ENCODE data around the gene LPP.

Gene LPP

GRCh38 chr3:188199386-188199785, 45.4 kb downstream of the LPP start:
- no peak for DNase-seq

GRCh38 chr3:188200481-188200880, 46.5 kb downstream of the LPP start:
- no peak for DNase-seq

DNA sequence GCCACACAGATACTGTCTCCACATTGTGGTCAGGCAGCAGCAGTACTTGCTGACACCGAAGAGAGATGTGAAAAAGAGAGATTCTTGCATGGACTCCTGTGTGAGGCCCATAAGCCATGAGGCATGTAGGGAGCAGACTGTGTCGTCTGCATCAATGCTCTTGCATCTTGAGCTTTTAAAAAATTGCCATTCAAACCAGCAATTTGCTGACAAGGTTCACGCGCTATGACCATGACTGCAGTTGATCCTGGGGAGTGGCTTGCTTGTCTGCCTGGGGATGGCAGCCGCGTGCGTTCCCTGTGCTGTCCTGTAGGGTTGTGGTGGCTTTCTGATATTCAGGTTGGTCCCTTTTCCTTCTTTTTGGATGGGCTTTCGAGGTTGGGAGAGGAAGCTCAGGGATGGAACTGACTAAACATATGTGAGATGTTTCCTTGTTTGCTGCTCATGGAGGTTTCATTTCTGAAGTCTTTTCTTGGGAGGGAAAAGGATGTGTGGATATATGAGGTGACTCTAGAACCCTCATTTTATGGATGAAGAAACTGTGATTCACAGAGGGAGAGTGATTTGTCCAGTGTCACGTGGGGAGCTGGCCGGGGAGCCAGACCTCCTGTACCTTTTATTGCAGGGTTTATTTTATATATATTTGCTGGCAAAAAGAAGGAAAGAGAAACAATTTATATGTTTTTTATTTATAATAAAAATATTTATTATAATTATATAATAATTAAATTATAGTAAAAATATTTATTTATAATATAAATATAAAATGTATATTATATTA, 48.6 kb downstream of the LPP start:
- DNase-seq: no peak

DNA sequence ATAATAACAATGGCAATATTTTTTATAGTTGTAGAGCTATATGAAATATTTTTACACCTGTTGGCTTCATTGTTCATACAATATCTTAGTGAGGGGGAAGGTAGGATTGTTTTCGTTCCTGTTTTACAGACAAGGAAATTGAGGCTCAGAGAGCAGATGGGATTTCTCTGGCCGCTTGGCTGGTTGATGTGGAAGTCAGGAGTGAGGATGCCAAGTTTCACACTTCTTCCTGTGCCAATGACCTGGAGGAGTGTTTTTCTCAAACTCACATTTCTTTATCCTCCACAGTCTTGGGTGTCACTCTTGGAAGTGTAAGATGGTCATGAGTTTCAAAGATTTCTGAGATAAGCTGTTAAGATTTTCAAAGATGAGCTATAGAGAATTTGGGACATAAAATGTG, 50.6 kb downstream of the LPP start:
- no peak for DNase-seq

DNA sequence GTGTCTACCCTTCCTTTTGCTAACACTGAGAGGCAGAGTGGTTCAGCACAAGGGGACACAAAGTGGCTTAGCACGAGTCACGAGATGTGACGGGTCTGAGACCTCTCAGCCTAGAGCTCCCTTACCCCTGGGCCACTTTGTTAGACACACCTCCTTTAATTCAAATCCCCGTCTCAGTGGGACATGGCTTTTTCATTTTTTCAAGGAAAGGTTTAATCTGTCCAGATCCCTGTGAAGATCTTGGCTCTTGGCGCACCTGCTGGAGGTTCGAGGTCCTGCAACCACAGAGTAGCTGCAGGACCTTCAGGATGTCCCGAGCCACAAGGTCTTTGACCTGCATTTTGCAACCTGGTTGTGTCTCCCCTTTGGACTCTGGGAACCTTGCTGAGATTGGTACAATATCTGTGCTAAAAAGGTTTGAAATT, 52.0 kb downstream of the LPP start:
- DNase-seq: no peak

DNA sequence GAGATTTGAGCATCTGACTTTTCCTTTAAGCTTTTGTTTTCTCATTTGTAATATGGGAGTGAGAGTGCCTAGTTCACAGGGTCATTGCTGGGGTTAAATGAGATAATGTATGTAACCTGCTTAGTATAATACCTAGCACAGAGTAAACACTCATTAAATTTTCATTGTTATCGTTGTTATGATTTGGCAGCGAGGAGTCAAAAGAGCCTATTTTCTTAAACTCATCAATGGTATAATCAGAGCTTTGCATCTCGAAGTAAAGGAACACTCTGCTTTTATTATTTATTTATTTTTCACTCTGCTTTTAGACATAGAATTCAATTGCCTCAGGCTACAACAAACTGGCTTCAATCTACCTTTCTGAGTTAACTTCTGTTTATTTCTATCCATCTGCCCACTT, 52.8 kb downstream of the LPP start:
- DNase-seq: no peak

DNA sequence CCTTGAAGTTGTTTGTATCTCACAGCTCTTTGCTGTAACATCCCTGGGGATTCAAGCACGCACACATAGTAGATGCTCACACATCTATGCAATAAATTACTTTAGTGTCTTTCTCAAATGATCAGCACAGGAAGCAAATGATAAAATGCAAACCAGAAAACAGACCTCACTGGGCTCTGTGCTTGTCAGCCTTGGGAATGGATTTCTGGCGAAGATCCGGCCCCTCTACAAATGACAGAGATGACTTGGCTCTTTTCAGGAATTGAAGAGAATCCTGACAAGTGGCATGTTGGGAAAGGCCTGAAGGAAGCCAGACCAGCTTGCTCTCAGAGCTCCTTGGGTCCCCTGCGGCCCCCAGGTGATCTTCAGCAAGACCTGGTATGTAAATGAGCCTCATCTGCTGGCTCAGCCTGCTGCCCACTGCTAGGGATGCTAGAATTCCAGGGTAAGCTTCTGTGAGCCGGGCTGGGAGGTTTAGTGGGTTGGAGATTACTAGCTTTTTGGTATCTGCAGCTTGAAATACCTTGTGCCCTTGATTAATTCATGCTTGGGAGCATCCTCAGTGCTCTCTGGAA, 54.1 kb downstream of the LPP start:
- DNase-seq: no peak

DNA sequence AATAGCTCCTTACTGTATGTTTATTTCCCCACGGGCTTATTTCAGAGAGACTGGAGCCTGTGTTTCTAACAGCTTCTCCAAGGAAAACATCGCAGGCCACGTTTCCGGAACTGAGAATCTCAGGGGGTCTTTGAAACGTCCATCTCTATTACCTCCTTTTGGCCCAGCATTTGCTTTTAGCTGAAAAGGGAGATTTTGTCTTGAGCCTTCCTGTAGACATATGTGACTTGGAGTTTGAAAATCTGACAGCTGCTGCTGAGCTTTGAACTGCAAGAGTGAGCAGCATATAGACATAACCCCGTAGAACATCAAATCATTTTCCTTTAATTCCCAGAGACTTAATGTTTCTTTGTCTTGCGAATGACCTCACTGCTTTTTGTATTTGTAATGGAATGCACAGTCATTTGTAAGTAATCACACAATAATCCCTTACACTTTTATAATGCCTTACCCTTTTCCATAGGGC, 54.6 kb downstream of the LPP start:
- no peak for DNase-seq

DNA sequence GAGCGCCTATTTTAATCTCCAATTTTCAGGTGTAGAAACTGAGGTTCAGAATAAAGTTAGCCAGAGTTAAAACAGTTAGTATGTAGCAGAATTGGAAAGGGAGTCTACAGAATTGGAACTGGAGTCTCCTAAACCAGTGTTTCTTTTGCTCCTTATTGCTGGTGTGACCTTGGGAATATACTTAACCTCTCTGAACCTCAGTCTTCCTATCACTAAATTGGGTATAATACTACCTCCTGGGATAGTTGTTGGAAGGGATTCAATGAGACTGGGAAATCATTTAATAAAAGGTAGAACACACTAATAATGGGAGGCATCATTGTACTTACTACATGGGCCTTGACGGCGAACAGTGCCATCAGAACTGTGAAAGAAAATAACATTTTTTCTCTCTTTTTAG, 55.1 kb downstream of the LPP start:
- no peak for DNase-seq

DNA sequence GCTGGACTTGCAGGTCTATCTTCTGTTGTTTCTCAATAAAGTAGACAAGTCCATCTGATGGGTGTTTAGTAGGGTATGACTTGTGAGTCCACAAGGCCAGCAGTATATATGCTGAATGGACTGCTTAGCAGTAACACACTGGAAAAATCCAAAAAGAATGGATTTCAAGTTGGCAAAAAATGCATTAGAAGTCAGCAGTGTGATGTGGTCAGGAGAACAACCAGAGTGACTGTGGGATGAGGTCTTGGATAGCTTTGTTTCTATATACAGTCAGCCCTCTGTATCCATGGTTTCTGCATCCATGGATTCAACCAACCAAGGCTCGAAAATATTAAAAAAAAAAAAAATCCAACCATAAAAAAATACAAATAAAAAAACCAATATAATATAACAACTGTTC, 55.8 kb downstream of the LPP start:
- no peak for DNase-seq

DNA sequence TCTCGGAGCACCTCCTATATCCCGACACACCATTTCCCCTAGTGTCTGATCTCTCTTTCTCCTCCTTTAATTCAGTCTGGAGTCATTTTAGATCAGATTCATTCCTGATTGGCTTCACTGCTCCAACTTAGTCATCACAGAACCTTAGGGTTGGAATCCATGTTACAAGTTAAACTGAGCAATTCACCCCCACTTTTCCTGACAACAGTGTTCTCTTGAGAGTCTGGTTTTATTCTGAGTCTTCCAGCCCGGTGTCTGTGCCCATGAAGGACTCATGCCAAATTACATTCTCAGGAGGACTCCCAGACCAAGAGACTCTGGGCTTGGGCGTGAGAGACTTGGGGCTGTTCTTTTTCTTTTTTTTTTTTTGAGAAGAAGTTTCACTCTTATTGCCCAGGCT, 57.5 kb downstream of the LPP start:
- no peak for DNase-seq

GRCh38 chr3:188212308-188212969, 58.5 kb downstream of the LPP start:
- no peak for DNase-seq

- peak in 1 of 2 donors; percentile 14 for DNase-seq
These were observed 60.5 kb downstream of the LPP start for GRCh38 chr3:188214442-188214841.

GRCh38 chr3:188215129-188215528, 61.2 kb downstream of the LPP start:
- no peak for DNase-seq

DNA sequence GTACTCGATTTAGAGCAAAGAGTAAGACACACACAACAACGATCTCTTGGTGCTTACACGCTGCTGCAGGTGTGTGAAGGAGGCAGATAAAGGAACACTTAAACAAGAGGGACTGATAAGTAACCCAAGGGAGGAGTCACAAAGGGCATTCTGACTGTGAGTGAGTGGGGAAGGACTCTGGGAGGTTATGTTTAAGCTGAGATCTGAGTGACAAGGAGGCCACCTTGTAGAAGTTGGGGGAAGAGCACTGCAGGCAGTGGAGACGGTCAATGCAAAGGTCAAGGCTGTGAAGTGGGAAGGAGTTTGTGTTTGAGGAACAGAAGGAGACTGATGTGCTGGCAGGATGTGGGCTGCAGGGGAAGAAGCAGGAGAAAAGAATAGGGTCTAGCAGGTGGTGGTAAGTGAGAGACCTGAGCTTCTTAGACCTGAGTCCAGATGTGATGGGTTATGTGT, 63.1 kb downstream of the LPP start:
- DNase-seq: no peak

- DNase-seq: no peak
These were observed 63.8 kb downstream of the LPP start for GRCh38 chr3:188217726-188218125.

DNA sequence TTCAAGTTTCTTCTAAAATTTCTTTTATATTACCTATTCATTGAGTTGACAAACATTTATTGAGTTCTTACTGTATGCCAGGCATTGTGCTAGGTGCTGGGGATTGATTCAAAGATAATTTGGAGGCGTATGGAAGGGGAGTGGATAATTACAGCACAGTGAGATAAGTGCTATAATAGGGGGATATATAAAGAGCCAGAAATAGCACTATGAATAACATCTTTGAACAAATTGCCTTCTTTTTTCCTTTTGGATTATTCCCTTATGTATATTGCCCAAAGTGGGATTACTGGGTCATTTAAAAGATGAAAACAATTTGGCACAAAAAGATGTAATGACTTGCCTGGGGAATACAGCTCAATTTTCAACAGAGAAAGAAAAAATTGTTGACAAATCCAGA, 64.6 kb downstream of the LPP start:
- no peak for DNase-seq

- DNase-seq: no peak
These were observed 65.2 kb downstream of the LPP start for GRCh38 chr3:188219147-188219546.

DNA sequence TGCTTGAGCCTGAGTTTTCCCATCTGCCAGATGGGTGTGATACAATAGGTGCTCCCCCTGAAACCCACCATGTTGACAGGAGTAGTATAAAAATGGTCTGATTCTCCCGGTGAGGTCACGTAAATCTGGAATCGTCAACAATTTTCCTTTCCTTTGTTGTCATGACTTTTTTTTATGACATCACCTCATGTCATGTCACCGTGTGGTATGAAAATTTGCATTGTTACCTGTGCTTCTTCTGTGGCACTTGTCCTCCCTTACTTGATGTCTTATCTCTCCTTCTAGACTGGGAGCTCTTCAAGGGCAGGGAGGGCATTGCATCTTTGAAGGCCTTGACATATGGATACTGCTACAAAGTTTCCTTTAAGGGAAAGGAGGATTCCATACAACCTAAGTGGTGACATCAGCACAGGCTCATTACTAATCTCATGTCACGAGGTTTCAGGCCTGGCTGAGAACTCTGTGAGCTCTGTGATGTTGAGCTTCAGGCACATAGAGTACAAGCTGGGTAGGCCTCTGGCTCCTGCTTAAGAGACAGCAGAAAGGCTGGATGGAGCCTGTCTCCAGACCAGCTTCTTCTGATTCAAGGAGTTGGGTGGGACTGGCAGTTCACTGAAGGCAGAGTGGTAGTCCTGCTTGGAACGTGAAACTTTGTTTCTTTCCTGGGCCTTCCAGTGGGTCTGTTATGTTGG, 66.3 kb downstream of the LPP start:
- no peak for DNase-seq

DNA sequence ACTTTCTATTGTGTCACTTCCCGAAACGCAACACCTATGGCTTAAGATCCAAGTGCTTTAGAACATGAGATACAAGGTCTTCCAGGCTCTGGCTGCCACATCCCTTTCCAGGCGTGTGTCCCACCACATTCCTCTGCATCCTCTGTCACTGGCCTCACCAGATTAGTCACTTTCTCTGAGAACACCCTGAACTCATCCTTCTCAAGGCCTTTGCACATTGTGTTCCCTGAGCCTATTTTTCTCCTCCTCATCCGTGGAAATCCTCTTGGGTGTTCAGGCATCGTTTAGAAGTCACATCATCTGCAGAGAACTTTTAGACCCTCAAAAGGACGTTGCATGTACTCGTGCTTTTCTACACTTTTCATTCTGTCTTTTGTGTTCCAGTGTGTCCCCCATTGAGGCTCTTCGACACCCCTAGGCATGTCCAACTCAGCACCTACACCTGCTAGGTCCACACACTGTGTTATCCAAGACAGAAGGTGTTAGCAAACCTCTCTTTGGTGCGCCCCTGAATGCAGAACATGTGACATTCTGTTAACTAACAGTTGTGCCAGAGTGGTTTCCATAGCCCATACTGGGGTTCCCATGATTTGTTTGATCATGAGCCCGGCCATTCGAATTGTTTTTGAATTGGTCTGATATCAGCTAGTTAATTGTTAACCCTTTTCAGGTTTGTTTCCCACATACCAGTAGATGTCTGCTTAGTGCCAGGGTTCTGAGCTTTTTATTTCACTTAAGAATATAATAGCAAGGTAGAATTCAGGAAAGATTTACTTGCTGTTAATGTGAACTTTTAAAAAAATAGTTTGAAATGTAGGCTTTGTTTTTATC, 67.2 kb downstream of the LPP start:
- DNase-seq: no peak

- DNase-seq: no peak
These were observed 70.0 kb downstream of the LPP start for GRCh38 chr3:188223936-188224335.

DNA sequence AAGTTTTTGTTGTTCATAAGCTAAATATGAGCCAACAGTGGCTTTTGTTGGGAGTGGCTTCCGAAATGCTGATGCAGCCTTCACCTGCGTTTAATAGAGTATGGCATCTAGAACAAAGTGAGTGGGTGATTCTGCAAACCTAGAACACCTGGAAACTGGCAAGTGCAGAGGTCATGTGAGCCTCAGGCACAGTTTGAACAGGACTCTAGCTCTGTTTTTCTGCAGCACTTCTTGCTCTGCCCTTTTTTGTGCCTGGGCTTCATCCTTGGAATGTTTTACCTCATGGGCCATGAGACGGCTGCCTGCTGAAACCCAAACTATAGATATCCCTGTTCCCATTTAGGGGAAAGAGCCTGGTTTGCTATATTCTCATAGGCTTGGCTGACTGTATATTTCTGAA, 73.5 kb downstream of the LPP start:
- DNase-seq: no peak

DNA sequence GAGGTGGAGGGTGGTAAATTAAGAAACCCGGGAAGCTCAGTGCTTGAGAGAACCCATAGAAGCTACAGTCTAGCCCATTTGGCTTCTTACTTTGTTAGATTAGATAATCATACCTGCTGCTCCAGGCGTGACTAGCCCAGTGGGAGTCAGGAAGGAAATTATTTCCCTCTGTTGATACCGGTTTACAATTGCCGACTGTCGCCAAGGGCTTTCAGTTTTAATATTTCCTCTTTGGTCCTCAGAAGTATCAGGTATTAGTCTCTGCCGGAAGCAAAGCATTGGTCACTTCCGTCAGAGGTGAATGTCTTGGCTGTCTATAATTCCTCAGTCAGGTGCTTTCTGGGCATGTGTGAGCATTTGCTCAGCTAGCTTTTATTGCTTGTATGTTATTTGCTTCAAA, 75.2 kb downstream of the LPP start:
- no peak for DNase-seq
